Gastrocnemius medialis (tissue), 4 donors: ENCODE results near the gene NLRX1. TPM values are rescaled to one million over a fixed set of nuclear protein-coding genes. Genes with fewer than 3 reads are reported as not detected.

Source experiments
- ATAC-seq, 2 donors: fragments of 150-250 bp; one replicate each; pipeline ENCODE4 v1.9.1; 2016
- DNase-seq, 2 donors: peaks; one replicate each; pipeline ENCODE4 v3.0.0-alpha.2; 2019
- H3K27ac ChIP-seq, 4 donors: fragments of 200-600 bp; sonication (generic); 1 replicate in 1 of 4; 2 replicates in 3 of 4; pipeline ENCODE4 v1.5.1; 2016 to 2018; ENCODE audit warnings: mild to moderate bottlenecking in 2 of 4, moderate library complexity in 1 of 4
- H3K27me3 ChIP-seq, 3 donors: fragments of 200-600 bp; sonication (generic) in 2 of 3; 1 replicate in 1 of 3; 2 replicates in 2 of 3; pipeline versions ENCODE4 v1.5.1 to v1.6.0; 2016 to 2019; ENCODE audit warnings: mild to moderate bottlenecking in 1 of 3, moderate library complexity in 1 of 3
- H3K36me3 ChIP-seq, 2 donors: fragments of 200-600 bp; sonication (generic) in 1 of 2; one replicate each; pipeline ENCODE4 v1.5.1; 2017 to 2018
- H3K4me1 ChIP-seq, 2 donors: fragments of 200-600 bp; sonication (generic) in 1 of 2; one replicate each; pipeline ENCODE4 v1.5.1; 2016 to 2017; ENCODE audit warnings: mild to moderate bottlenecking in 2 of 2
- H3K4me3 ChIP-seq, 4 donors: fragments of 200-600 bp; sonication (generic) in 3 of 4; 1 replicate in 1 of 4; 2 replicates in 3 of 4; pipeline ENCODE4 v1.5.1; 2016 to 2019; ENCODE audit warnings: mild to moderate bottlenecking in 2 of 4
- H3K9me3 ChIP-seq, 3 donors: fragments of 200-600 bp; sonication (generic) in 2 of 3; 1 replicate in 1 of 3; 2 replicates in 2 of 3; pipeline ENCODE4 v1.5.1; 2016 to 2019
- CTCF ChIP-seq, 5 experiments: fragments of 450-650 bp in 3 of 5; fragments of 200-600 bp in 2 of 5; sonication (generic) in 2 of 5; IDR thresholded peaks in 4 of 5; conservative IDR thresholded peaks in 1 of 5; 1 replicate in 4 of 5; 2 replicates in 1 of 5; pipeline ENCODE4 v1.5.1; 2016 to 2019; ENCODE audit warnings: antibody characterized with exemption in 5 of 5, mild to moderate bottlenecking in 3 of 5, moderate library complexity in 3 of 5
- POLR2A ChIP-seq, 2 donors: fragments of 450-650 bp; IDR thresholded peaks; one replicate each; pipeline ENCODE4 v1.6.1; 2017; ENCODE audit warnings: antibody characterized with exemption in 2 of 2, mild to moderate bottlenecking in 2 of 2, moderate library complexity in 2 of 2
- in situ Hi-C, 4 donors: fragments of 200-750 bp; cut with MboI; loops; one replicate each; pipeline versions ENCODE4 v1.15.0 to v1.8.0; 2017; ENCODE audit warnings: low sequenced_read_pairs in 4 of 4
- intact Hi-C: fragments of 100-400 bp; cut with DNase I; formaldehyde crosslinking; loops from one replicate; pipeline ENCODE4 v1.15.1; 2023; ENCODE audit warnings: low total_unique reads
- total RNA-seq, 4 donors: library from RNA; depleted of rRNA; stranded (reverse); fragments of >200 nt; gene quantifications; one replicate each; pipeline versions ENCODE4 v1.1.0 to v1.2.3, GENCODE V29; 2016

NLRX1 gene
- total RNA-seq, 4 donors from 2014 or later, result 12.2 to 21.3 (median 16.4) TPM

GRCh38 chr11:119121008-119121810 is 47.3 kb upstream of the NLRX1 start, which contains the start of gene HINFP:
Gene HINFP, plus strand, starts transcription at chr11:119121580. Its CDS starts 5,365 bp downstream, at chr11:119126945.
- intact Hi-C loops (loop anchor here (1.0 to 5.0 kb wide), 5 partner anchors 14 to 76 kb away; partner anchors contain the start of genes C2CD2L, HMBS, HYOU1 and NLRX1), in situ Hi-C loops (no loop called here)
- ATAC-seq, result peak; percentile 99 to 100

GRCh38 chr11:119121811-119122124 is 46.8 kb upstream of the NLRX1 start:
- Histone ChIP-seq H3K36me3 (peaks cover 0 to 24% of the 10 kb centered on the region in 2 donors), H3K4me1 (peaks cover 16 to 24% of the 10 kb centered on the region in 2 donors), H3K4me3 (peak overlapping the region; percentile 67 to 97 (median 87)), H3K27ac (peak overlapping the region; percentile 78 to 90 (median 88)), H3K9me3 (no peaks in the 10 kb centered on the region), H3K27me3 (no peaks in the 10 kb centered on the region)
- no peak for TF ChIP-seq CTCF (IDR thresholded peaks at IDR 0.05 in 4 of 5, conservative IDR thresholded peaks at IDR 0.05 in 1 of 5)
- no peak for TF ChIP-seq POLR2A (IDR thresholded peaks at IDR 0.05)
- DNase-seq (no peak), ATAC-seq (no peak)
- in situ Hi-C loops (no loop called here), intact Hi-C loops (loop anchor here (1.0 to 5.0 kb wide), 5 partner anchors 14 to 76 kb away; partner anchors contain the start of genes C2CD2L, HMBS, HYOU1 and NLRX1)

More at GRCh38 chr11:119121008-119121810, 47.3 kb upstream of the NLRX1 start, which contains the start of gene HINFP:
- Histone ChIP-seq H3K27ac (peak within 1 kb of the TSS; percentile 85 to 90 (median 88)), H3K36me3 (peaks cover 0 to 28% of the 10 kb centered on the region in 2 donors), H3K4me3 (peak within 1 kb of the TSS; percentile 67 to 97 (median 87)), H3K4me1 (peaks cover 16 to 20% of the 10 kb centered on the region in 2 donors), H3K9me3 (no peaks in the 10 kb centered on the region), H3K27me3 (no peaks in the 10 kb centered on the region)
- DNase-seq, result peak; percentile 100
- TF ChIP-seq CTCF (IDR thresholded peaks at IDR 0.05 in 4 of 5, conservative IDR thresholded peaks at IDR 0.05 in 1 of 5) (no peak), POLR2A (IDR thresholded peaks at IDR 0.05) (peak; percentile 63 to 76)

- ATAC-seq (no peak), DNase-seq (no peak)
- Histone ChIP-seq H3K9me3 (no peaks in the 10 kb centered on the region), H3K4me1 (peaks cover 13 to 20% of the 10 kb centered on the region in 2 donors), H3K27me3 (no peaks in the 10 kb centered on the region), H3K36me3 (peaks cover 0 to 59% of the 10 kb centered on the region in 2 donors), H3K4me3 (no peak overlapping the region), H3K27ac (no peak overlapping the region)
- TF ChIP-seq POLR2A (IDR thresholded peaks at IDR 0.05) (no peak), CTCF (IDR thresholded peaks at IDR 0.05 in 4 of 5, conservative IDR thresholded peaks at IDR 0.05 in 1 of 5) (no peak)
- intact Hi-C loops (no loop called here), in situ Hi-C loops (no loop called here)
These were observed 42.7 kb upstream of the NLRX1 start for GRCh38 chr11:119125821-119126220.

- TF ChIP-seq POLR2A (IDR thresholded peaks at IDR 0.05) (no peak), CTCF (IDR thresholded peaks at IDR 0.05 in 4 of 5, conservative IDR thresholded peaks at IDR 0.05 in 1 of 5) (no peak)
- ATAC-seq (no peak), DNase-seq (no peak)
- H3K4me3 ChIP-seq, result no peak overlapping the region
- peaks cover 0 to 68% of the 10 kb centered on the region in 2 donors for H3K36me3 ChIP-seq
- intact Hi-C loops, result no loop called here
- in situ Hi-C loops, result no loop called here
- no peaks in the 10 kb centered on the region for H3K27me3 ChIP-seq
- no peaks in the 10 kb centered on the region for H3K9me3 ChIP-seq
- no peak overlapping the region for H3K27ac ChIP-seq
- H3K4me1 ChIP-seq, result peaks cover 12 to 18% of the 10 kb centered on the region in 2 donors
These were observed 41.8 kb upstream of the NLRX1 start for GRCh38 chr11:119126675-119127268.
